H1 (cell line): ENCODE measurements around the gene KCNAB2. TPM values are rescaled to one million over a fixed set of nuclear protein-coding genes. Genes with fewer than 3 reads are reported as not detected.

ENCODE experiments used
- CTCF ChIA-PET: fragments of 300-600 bp; sonication (Branson Sonifier 250); formaldehyde crosslinking; loops from one replicate; lab custom pipeline; 2021; ENCODE audit not compliant: partially characterized antibody; lab: Charles Lee
- POLR2A ChIA-PET: fragments of 300-600 bp; sonication (Branson Sonifier 250); formaldehyde crosslinking; loops from one replicate; lab custom pipeline; 2021; ENCODE audit warnings: inconsistent platforms; ENCODE audit not compliant: partially characterized antibody; lab: Charles Lee
- DNase-seq, 2 experiments: peaks; one replicate each; pipeline versions ENCODE4 v3.0.0 to v3.0.0-alpha.2; 2010 to 2022; ENCODE audit warnings: low spot score in 2 of 2, low read depth in 1 of 2, mixed read lengths in 1 of 2
- FAIRE-seq: peaks from 2 replicates; lab custom pipeline; 2011; peaks lifted over from hg19 to GRCh38; lab: Jason Lieb, UNC
- H2AFZ ChIP-seq: 2 replicates; pipeline ENCODE4 v1.8.1; 2012; ENCODE audit warnings: low read length, inconsistent platforms
- H2AK5ac ChIP-seq: 2 replicates; pipeline ENCODE4 v1.6.1; 2013; ENCODE audit warnings: low read depth, low read length
- H2BK120ac ChIP-seq: replicated peaks from 2 replicates; pipeline ENCODE3; 2013; ENCODE audit warnings: low read depth, low read length, inconsistent platforms
- H2BK12ac ChIP-seq: 2 replicates; pipeline ENCODE4 v1.6.1; 2013; ENCODE audit warnings: low read depth, low read length
- H2BK15ac ChIP-seq: 2 replicates; pipeline ENCODE4 v1.6.1; 2013; ENCODE audit warnings: low read length
- H2BK20ac ChIP-seq: 2 replicates; pipeline ENCODE4 v1.6.1; 2013; ENCODE audit warnings: low read length
- H2BK5ac ChIP-seq: 2 replicates; pipeline ENCODE4 v1.6.1; 2013; ENCODE audit warnings: low read depth, low read length
- H3K14ac ChIP-seq: 2 replicates; pipeline ENCODE4 v1.6.1; 2013; ENCODE audit warnings: inconsistent platforms; ENCODE audit not compliant: insufficient read length
- H3K18ac ChIP-seq: 2 replicates; pipeline ENCODE4 v1.6.1; 2013; ENCODE audit warnings: low read length; ENCODE audit errors: extremely low read depth
- H3K23ac ChIP-seq: 2 replicates; pipeline ENCODE4 v1.6.1; 2013; ENCODE audit warnings: inconsistent platforms; ENCODE audit not compliant: insufficient read length
- H3K23me2 ChIP-seq: 2 replicates; pipeline ENCODE4 v1.6.1; 2013; ENCODE audit warnings: low read depth, low read length
- H3K27ac ChIP-seq: 2 replicates; pipeline ENCODE4 v1.6.1; 2011; ENCODE audit warnings: low read depth, low read length, inconsistent platforms
- H3K27me3 ChIP-seq, 4 experiments: replicated peaks in 1 of 4; 1 replicate in 1 of 4; 2 replicates in 3 of 4; pipeline versions ENCODE4 v1.6.1 to v1.8.1; 2011 to 2013; ENCODE audit warnings: low read length in 3 of 4, mild to moderate bottlenecking in 3 of 4, inconsistent platforms in 2 of 4, mixed read lengths in 2 of 4, moderate library complexity in 1 of 4; ENCODE audit not compliant: control insufficient read depth in 3 of 4, insufficient read depth in 3 of 4; ENCODE audit errors: extremely low read depth in 1 of 4
- H3K36me3 ChIP-seq, 4 experiments: 2 replicates each; pipeline versions ENCODE4 v1.6.1 to v1.8.1; 2011 to 2013; ENCODE audit warnings: mild to moderate bottlenecking in 4 of 4, low read length in 3 of 4, moderate library complexity in 2 of 4, control low read depth in 1 of 4, inconsistent platforms in 1 of 4; ENCODE audit not compliant: insufficient read depth in 4 of 4, control insufficient read depth in 2 of 4
- H3K4ac ChIP-seq: replicated peaks from 2 replicates; pipeline ENCODE3; 2013; ENCODE audit warnings: low read length, low read depth, mixed read lengths, inconsistent platforms; ENCODE audit not compliant: insufficient read length
- H3K4me1 ChIP-seq, 4 experiments: replicated peaks in 1 of 4; 1 replicate in 1 of 4; 2 replicates in 3 of 4; pipeline versions ENCODE4 v1.6.1 to v1.8.1; 2011 to 2013; ENCODE audit warnings: low read length in 3 of 4, inconsistent platforms in 2 of 4, mixed read lengths in 1 of 4; ENCODE audit not compliant: insufficient read depth in 4 of 4, control insufficient read depth in 3 of 4
- H3K4me2 ChIP-seq, 2 experiments: 2 replicates each; pipeline versions ENCODE4 v1.6.1 to v1.8.1; 2011 to 2013; ENCODE audit warnings: low read depth in 2 of 2, low read length in 2 of 2, control low read depth in 1 of 2, inconsistent platforms in 1 of 2, mild to moderate bottlenecking in 1 of 2; ENCODE audit not compliant: insufficient read depth in 1 of 2
- H3K4me3 ChIP-seq, 4 experiments: fragments of 200-600, 300-600 bp in 1 of 4; sonication (generic), shearing (Covaris generic), sonication (Bioruptor Twin) in 1 of 4; 2 replicates each; pipeline versions ENCODE4 v1.5.1 to v1.8.1; 2011 to 2016; ENCODE audit warnings: low read length in 4 of 4, low read depth in 3 of 4, control low read depth in 2 of 4, inconsistent platforms in 2 of 4, mild to moderate bottlenecking in 2 of 4, mixed read lengths in 1 of 4, moderate library complexity in 1 of 4; ENCODE audit not compliant: insufficient read depth in 2 of 4; ENCODE audit errors: extremely low read depth in 1 of 4
- H3K56ac ChIP-seq: replicated peaks from 2 replicates; pipeline ENCODE3; 2013; ENCODE audit warnings: low read depth, mild to moderate bottlenecking, mixed read lengths, low read length, inconsistent platforms; ENCODE audit not compliant: insufficient read length
- H3K79me1 ChIP-seq: 2 replicates; pipeline ENCODE4 v1.6.1; 2013; ENCODE audit warnings: low read depth, low read length, control low read depth
- H3K79me2 ChIP-seq, 2 experiments: 2 replicates each; pipeline versions ENCODE4 v1.6.1 to v1.8.1; 2012 to 2013; ENCODE audit warnings: low read length in 2 of 2, mild to moderate bottlenecking in 2 of 2, inconsistent platforms in 1 of 2; ENCODE audit not compliant: insufficient read depth in 2 of 2, control insufficient read depth in 1 of 2
- H3K9ac ChIP-seq, 4 experiments: replicated peaks in 1 of 4; 1 replicate in 1 of 4; 2 replicates in 3 of 4; pipeline versions ENCODE4 v1.6.1 to v1.8.1; 2011 to 2013; ENCODE audit warnings: low read depth in 3 of 4, low read length in 3 of 4, control low read depth in 2 of 4, mild to moderate bottlenecking in 2 of 4, moderate library complexity in 2 of 4, inconsistent platforms in 1 of 4; ENCODE audit errors: extremely low read depth in 1 of 4
- H3K9me3 ChIP-seq, 2 experiments: 2 replicates each; pipeline versions ENCODE4 v1.6.1 to v1.8.1; 2012 to 2013; ENCODE audit warnings: mild to moderate bottlenecking in 2 of 2, moderate library complexity in 2 of 2, control low read depth in 1 of 2, inconsistent platforms in 1 of 2, low read depth in 1 of 2, low read length in 1 of 2, mixed read lengths in 1 of 2; ENCODE audit not compliant: insufficient read depth in 2 of 2
- H4K20me1 ChIP-seq, 2 experiments: replicated peaks in 1 of 2; 2 replicates each; pipeline versions ENCODE3 to v1.8.1; 2011 to 2013; ENCODE audit warnings: inconsistent platforms in 2 of 2, low read length in 2 of 2, mild to moderate bottlenecking in 1 of 2; ENCODE audit not compliant: insufficient read depth in 2 of 2, control insufficient read depth in 1 of 2
- H4K5ac ChIP-seq: 2 replicates; pipeline ENCODE4 v1.6.1; 2013; ENCODE audit warnings: low read length, low read depth, mixed read lengths, inconsistent platforms; ENCODE audit not compliant: insufficient read length
- H4K8ac ChIP-seq: 2 replicates; pipeline ENCODE4 v1.8.0; 2013; ENCODE audit warnings: mild to moderate bottlenecking, moderate library complexity, low read length, inconsistent platforms; ENCODE audit not compliant: insufficient read depth; ENCODE audit errors: extremely low read depth
- H4K91ac ChIP-seq: replicated peaks from 2 replicates; pipeline ENCODE3; 2013; ENCODE audit warnings: low read length, mixed read lengths, inconsistent platforms; ENCODE audit not compliant: insufficient read length
- CHD1 ChIP-seq: IDR thresholded peaks from 2 replicates; pipeline ENCODE4 v1.6.1; 2012; ENCODE audit warnings: low read depth, low read length, improper control_type of control experiment
- KDM1A ChIP-seq: fragments of 200-600, 300-600 bp; sonication (generic); IDR thresholded peaks from 2 replicates; pipeline ENCODE4 v1.7.1; 2016; ENCODE audit warnings: mild to moderate bottlenecking, low read length, borderline replicate concordance
- MAX ChIP-seq: IDR thresholded peaks from 2 replicates; pipeline ENCODE4 v1.6.1; 2012; ENCODE audit warnings: inconsistent platforms
- POLR2AphosphoS5 ChIP-seq: IDR thresholded peaks from 2 replicates; pipeline ENCODE4 v1.6.1; 2011; ENCODE audit warnings: low read depth, low read length
- RBBP5 ChIP-seq: IDR thresholded peaks from 2 replicates; pipeline ENCODE4 v1.7.1; 2012; ENCODE audit warnings: low read depth, mild to moderate bottlenecking, inconsistent platforms, low read length, moderate library complexity, borderline replicate concordance
- TCF12 ChIP-seq: IDR thresholded peaks from 2 replicates; pipeline ENCODE4 v1.6.1; 2011; ENCODE audit warnings: low read depth, mild to moderate bottlenecking, low read length
- YY1 ChIP-seq: IDR thresholded peaks from 2 replicates; pipeline ENCODE4 v1.6.1; 2011; ENCODE audit warnings: low read depth, mild to moderate bottlenecking, low read length
- WGBS, 2 experiments: shearing (Covaris generic) in 1 of 2; methylation state at CpG; one replicate each; pipeline versions ENCODE4 v1.1.6 to v1.1.7; 2013 to 2015; ENCODE audit warnings: low lambda C conversion rate in 2 of 2, mixed read lengths in 2 of 2, inconsistent platforms in 1 of 2, low coverage in 1 of 2, missing lambda C conversion rate in 1 of 2; ENCODE audit not compliant: insufficient replicate concordance in 2 of 2, insufficient coverage in 1 of 2, insufficient read length in 1 of 2; ENCODE audit errors: extremely low coverage in 1 of 2, missing lambda C conversion rate in 1 of 2; 5-methylcytosine and 5-hydroxymethylcytosine counted together
- polyA plus RNA-seq, 7 experiments: library from polyadenylated mRNA; depleted of rRNA in 3 of 7; stranded (reverse) in 5 of 7; unstranded in 2 of 7; fragments of >200 nt in 5 of 7; fragments of 200-250 nt in 2 of 7; gene quantifications; 1 replicate in 5 of 7; 2 replicates in 1 of 7; 4 replicates in 1 of 7; pipeline versions ENCODE4 v1.2.1 to v1.2.3, GENCODE V29; 2011 to 2013; ENCODE audit warnings: missing spikeins in 2 of 7, mixed read lengths in 2 of 7
- total RNA-seq: library from RNA; stranded (reverse); fragmentation: NEBNext Ultra II Directional; extraction: Animal tissue kit (Norgen Biotek cat#: 25700); gene quantifications from 2 replicates; pipeline ENCODE4 v1.2.1, GENCODE V29; 2021

Gene KCNAB2
- total and polyA plus RNA-seq, 2 of the 8 experiments (the other 6 are each of a cell fraction or from before 2014, with no cell fraction given) = 4.5 to 7.0 TPM

- no peak overlapping the region for H3K23ac ChIP-seq
- TF ChIP-seq KDM1A = no peak
- TF ChIP-seq RBBP5 = no peak
- no peak for TF ChIP-seq POLR2AphosphoS5
- no peak for TF ChIP-seq YY1
- no peak for TF ChIP-seq TCF12
- no peak for TF ChIP-seq MAX
- TF ChIP-seq CHD1 = no peak
- no peak overlapping the region for H3K27ac ChIP-seq
- POLR2A ChIA-PET = no interaction called here
- H3K27me3 ChIP-seq = no peaks in the 10 kb centered on the region
- no peak overlapping the region for H2BK15ac ChIP-seq
- no peaks in the 10 kb centered on the region for H4K20me1 ChIP-seq
- no peaks in the 10 kb centered on the region for H3K79me2 ChIP-seq
- no peak for FAIRE-seq
- H2AK5ac ChIP-seq = no peak overlapping the region
- H3K4ac ChIP-seq = no peak overlapping the region
- H2AFZ ChIP-seq = no peak overlapping the region
- H3K4me3 ChIP-seq = no peak overlapping the region
- no peak overlapping the region for H3K14ac ChIP-seq
- no peak overlapping the region for H2BK20ac ChIP-seq
- no peak overlapping the region for H2BK5ac ChIP-seq
- H4K8ac ChIP-seq = no peak overlapping the region
- no peaks in the 10 kb centered on the region for H3K36me3 ChIP-seq
- no peak overlapping the region for H2BK12ac ChIP-seq
- H3K9me3 ChIP-seq = no peaks in the 10 kb centered on the region
- H3K18ac ChIP-seq = no peak overlapping the region
- CTCF ChIA-PET = interaction anchor here (1.3 to 4.1 kb wide), 3 partner anchors 17 to 25 kb away, joined by 3 to 20 read pairs (median 4); no protein-coding TSS in a partner anchor
- H4K91ac ChIP-seq = no peak overlapping the region
- H4K5ac ChIP-seq = no peak overlapping the region
- WGBS, 2 experiments = 92% methylated on average over 9 of the region's 9 CpGs; no CpG with 5 or more reads in 1 of the 2 experiments
- no peaks in the 10 kb centered on the region for H3K4me1 ChIP-seq
- no peaks in the 10 kb centered on the region for H3K79me1 ChIP-seq
- no peak overlapping the region for H3K56ac ChIP-seq
- H3K23me2 ChIP-seq = no peaks in the 10 kb centered on the region
- no peak for DNase-seq
- no peak overlapping the region for H3K9ac ChIP-seq
- no peak overlapping the region for H2BK120ac ChIP-seq
- H3K4me2 ChIP-seq = no peak overlapping the region
Measured at GRCh38 chr1:6059866-6060265, 14.2 kb downstream of the KCNAB2 start.
